Kidney (tissue), 14 donors: ENCODE data around the gene PIK3R1. TPM values are rescaled to one million over a fixed set of nuclear protein-coding genes. Genes with fewer than 3 reads are reported as not detected.

ENCODE experiments used
- DNase-seq, 5 donors: peaks; one replicate each; pipeline ENCODE4 v3.0.0-alpha.2; 2013 to 2020
- FAIRE-seq: peaks from 2 replicates; lab custom pipeline; 2012; peaks lifted over from hg19 to GRCh38; lab: Jason Lieb, UNC
- H3K27ac ChIP-seq, 2 donors: one replicate each; pipeline ENCODE4 v1.7.0; 2013; ENCODE audit warnings: low read depth in 2 of 2, low read length in 2 of 2, inconsistent platforms in 1 of 2
- H3K27me3 ChIP-seq: one replicate; pipeline ENCODE4 v1.7.1; 2013; ENCODE audit warnings: low read length, inconsistent platforms; ENCODE audit not compliant: control insufficient read depth, insufficient read depth
- H3K36me3 ChIP-seq, 3 donors: one replicate each; pipeline versions ENCODE4 v1.7.0 to v1.7.1; 2013; ENCODE audit warnings: low read length in 3 of 3, control low read depth in 1 of 3, inconsistent platforms in 1 of 3; ENCODE audit not compliant: insufficient read depth in 3 of 3, control insufficient read depth in 2 of 3
- H3K4me1 ChIP-seq, 3 donors: one replicate each; pipeline versions ENCODE4 v1.7.0 to v1.7.1; 2013; ENCODE audit warnings: low read length in 3 of 3, inconsistent platforms in 1 of 3, low read depth in 1 of 3; ENCODE audit not compliant: control insufficient read depth in 2 of 3, insufficient read depth in 2 of 3
- H3K4me3 ChIP-seq, 3 donors: one replicate each; pipeline versions ENCODE4 v1.7.0 to v1.8.1; 2013; ENCODE audit warnings: low read length in 3 of 3, control low read depth in 1 of 3, inconsistent platforms in 1 of 3
- H3K9ac ChIP-seq, 3 donors: one replicate each; pipeline versions ENCODE4 v1.7.0 to v1.7.1; 2013; ENCODE audit warnings: low read length in 3 of 3, control low read depth in 1 of 3, inconsistent platforms in 1 of 3
- H3K9me3 ChIP-seq, 3 donors: one replicate each; pipeline versions ENCODE4 v1.7.0 to v1.7.1; 2013; ENCODE audit warnings: low read length in 3 of 3, control low read depth in 1 of 3, inconsistent platforms in 1 of 3; ENCODE audit not compliant: control insufficient read depth in 2 of 3, insufficient read depth in 1 of 3
- CTCF ChIP-seq: IDR thresholded peaks from 3 replicates; pipeline ENCODE4 v1.5.1; 2012; ENCODE audit warnings: mild to moderate bottlenecking, moderate library complexity, borderline replicate concordance; ENCODE audit not compliant: insufficient read depth; ENCODE audit errors: extremely low read depth
- intact Hi-C: fragments of 100-400 bp; cut with DNase I; formaldehyde crosslinking; loops from one replicate; pipeline ENCODE4 v1.11.1; 2022
- polyA plus RNA-seq: library from polyadenylated mRNA; stranded (reverse); fragments of 350-450 nt; fragmentation: Illumina TruSeq; extraction: RNeasy Lipid Tissue Mini Kit (QIAGEN cat#74804); gene quantifications from one replicate; pipeline ENCODE4 v1.2.3, GENCODE V29; 2014; ENCODE audit warnings: low read depth, low replicate concordance; ENCODE audit not compliant: insufficient read depth
- total RNA-seq: library from RNA; stranded (reverse); fragmentation: NEBNext Ultra II Directional; extraction: Animal tissue kit (Norgen Biotek cat#: 25700); gene quantifications from one replicate; pipeline ENCODE4 v1.2.1, GENCODE V29; 2021
- donor health status: control.
- donor health status: control.
- donor health status: control.
- donor health status: control.
- donor health status: control.
- donor health status: DM: yes; HTN: yes; CAD: no.
- donor health status: Normal renal cell carcinoma (clear cell type).

The PIK3R1 gene
- total and polyA plus RNA-seq, 2 donors from 2014 or later: 26.6 to 138 TPM

GRCh38 chr5:68227532-68228160 is 12.1 kb downstream of the PIK3R1 start:
- FAIRE-seq: no peak
- no peaks in the 10 kb centered on the region for H3K27me3 ChIP-seq
- intact Hi-C loops: no loop called here
- no peaks in the 10 kb centered on the region for H3K9me3 ChIP-seq
- H3K9ac ChIP-seq: no peak overlapping the region
- H3K4me3 ChIP-seq: no peak overlapping the region
- DNase-seq: no peak
- peaks cover 0 to 10% (median 8%) of the 10 kb centered on the region in 3 donors for H3K36me3 ChIP-seq
- no peak overlapping the region for H3K27ac ChIP-seq
- no peak for TF ChIP-seq CTCF
- H3K4me1 ChIP-seq: peaks cover 0 to 29% (median 27%) of the 10 kb centered on the region in 3 donors

- intact Hi-C loops: no loop called here
- Histone ChIP-seq H3K27ac (no peak overlapping the region), H3K36me3 (peaks cover 0 to 10% (median 8%) of the 10 kb centered on the region in 3 donors), H3K9me3 (no peaks in the 10 kb centered on the region), H3K9ac (no peak overlapping the region), H3K4me1 (peaks cover 0 to 25% (median 19%) of the 10 kb centered on the region in 3 donors), H3K4me3 (no peak overlapping the region), H3K27me3 (no peaks in the 10 kb centered on the region)
- no peak for DNase-seq
- FAIRE-seq: no peak
- no peak for TF ChIP-seq CTCF
These were observed 13.9 kb downstream of the PIK3R1 start for GRCh38 chr5:68229416-68229815.

- no peak overlapping the region for H3K4me3 ChIP-seq
- peaks cover 0 to 10% (median 8%) of the 10 kb centered on the region in 3 donors for H3K36me3 ChIP-seq
- DNase-seq (no peak), FAIRE-seq (no peak)
- no peak overlapping the region for H3K9ac ChIP-seq
- H3K4me1 ChIP-seq: peaks cover 0 to 20% (median 14%) of the 10 kb centered on the region in 3 donors
- TF ChIP-seq CTCF: no peak
- H3K9me3 ChIP-seq: no peaks in the 10 kb centered on the region
- H3K27ac ChIP-seq: no peak overlapping the region
- intact Hi-C loops: no loop called here
- H3K27me3 ChIP-seq: no peaks in the 10 kb centered on the region
These were observed 14.7 kb downstream of the PIK3R1 start for GRCh38 chr5:68230285-68230684.
